Activated CD8-positive, alpha-beta memory T cell treated with anti-CD3 and anti-CD28 coated beads, Interleukin-2, amount 50 U/mL, for 24 hours (primary cell): Measurements from ENCODE around the gene DLK2.
"Not testable (repeated sequence)": the region's sequence is repeated elsewhere in the genome, so short reads cannot be mapped to it uniquely, and the experiment has no call there.

Source experiments
- DNase-seq: peaks from one replicate; pipeline ENCODE4 v3.0.0-alpha.2; 2020; ENCODE audit errors: extremely low read depth

The DLK2 gene, protein sequence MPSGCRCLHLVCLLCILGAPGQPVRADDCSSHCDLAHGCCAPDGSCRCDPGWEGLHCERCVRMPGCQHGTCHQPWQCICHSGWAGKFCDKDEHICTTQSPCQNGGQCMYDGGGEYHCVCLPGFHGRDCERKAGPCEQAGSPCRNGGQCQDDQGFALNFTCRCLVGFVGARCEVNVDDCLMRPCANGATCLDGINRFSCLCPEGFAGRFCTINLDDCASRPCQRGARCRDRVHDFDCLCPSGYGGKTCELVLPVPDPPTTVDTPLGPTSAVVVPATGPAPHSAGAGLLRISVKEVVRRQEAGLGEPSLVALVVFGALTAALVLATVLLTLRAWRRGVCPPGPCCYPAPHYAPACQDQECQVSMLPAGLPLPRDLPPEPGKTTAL

DNA sequence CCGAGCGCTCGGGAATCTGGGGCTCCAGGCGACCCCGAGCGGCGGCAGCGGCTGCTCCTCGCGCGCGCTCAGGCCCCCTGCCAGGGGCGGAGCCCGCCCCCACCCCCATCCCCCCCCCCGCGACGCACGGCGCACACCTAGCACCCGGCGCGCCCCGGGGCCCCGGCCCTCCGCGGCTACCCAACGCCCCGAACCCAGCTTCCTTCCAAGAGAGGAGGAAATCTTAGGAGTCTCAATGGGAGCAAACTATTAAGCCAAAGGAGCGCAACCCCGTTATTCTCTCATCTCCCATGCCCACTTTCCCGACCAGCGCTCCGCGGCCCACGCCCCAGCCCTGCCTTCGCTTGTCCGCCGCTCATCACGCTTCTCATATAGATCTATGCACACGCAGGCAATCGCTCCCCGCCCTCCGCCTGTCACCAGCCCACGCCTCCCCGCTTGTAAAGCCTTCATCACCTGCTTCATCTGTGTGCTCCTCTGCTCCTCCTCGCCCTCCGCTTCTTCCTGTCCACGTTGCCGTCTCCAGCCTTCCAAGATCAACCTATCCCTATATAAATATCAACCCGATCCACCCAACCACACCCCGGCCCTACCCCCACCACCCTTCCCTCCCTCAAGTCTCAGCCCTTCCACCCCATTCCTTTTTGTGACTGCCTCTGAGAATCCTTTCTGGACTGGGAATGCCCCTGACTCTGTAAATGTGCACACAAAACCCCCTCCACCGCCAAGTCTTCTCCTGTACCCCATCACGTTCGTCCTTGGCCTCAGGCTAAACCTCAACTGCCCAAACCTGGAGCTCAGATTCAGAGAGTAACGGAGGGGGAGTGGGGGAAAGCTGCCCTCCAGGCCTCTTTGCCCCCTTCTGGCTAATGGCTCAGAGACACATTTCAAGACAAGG is at the start of gene DLK2:
Gene DLK2 (minus strand): TSS at position 18 of the 898 bp plus-strand sequence. CDS start 723 bp downstream, outside the sequence.
- DNase-seq, result peak; percentile 18

DNA sequence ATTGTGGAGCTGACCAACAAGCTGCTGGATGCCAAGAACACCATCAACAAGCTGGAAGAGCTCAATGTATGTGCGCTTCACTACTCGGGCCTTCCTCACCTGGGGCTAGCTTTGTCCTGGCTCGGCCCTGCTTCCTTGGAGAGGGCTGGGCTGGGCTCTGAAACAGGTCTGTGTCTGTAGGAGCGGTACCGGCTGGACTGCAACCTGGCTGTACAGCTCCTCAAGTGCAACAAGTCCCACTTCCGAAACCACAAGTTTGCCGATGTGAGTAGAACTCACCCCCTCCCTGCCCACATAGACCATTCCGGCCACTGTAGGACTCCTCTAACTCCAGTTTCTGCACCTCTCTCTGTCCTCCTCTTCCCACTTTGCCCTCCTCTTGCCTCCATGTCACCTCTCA is 48.1 kb upstream of the DLK2 start:
- DNase-seq, result no peak

DNA sequence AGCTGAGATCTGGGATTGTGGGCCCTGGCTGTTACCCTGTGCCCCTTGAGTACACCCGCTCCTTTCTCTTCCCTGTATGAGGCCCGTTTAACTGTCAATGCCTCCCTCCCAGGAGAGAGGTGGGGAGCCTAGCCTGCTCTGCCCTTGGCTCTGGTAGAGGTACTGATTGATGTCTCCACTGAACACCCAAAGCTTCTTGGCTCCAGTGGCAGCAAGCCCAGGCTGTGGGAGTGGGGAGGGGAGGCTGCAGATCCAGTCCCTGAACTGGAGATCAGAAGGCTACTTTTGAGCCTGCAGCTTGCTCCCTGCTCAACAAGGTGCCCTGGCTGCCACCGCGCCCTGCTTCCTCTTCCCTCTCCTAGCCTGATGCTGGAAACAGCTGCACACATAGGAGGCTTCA is 47.3 kb upstream of the DLK2 start:
- no peak for DNase-seq

DNA sequence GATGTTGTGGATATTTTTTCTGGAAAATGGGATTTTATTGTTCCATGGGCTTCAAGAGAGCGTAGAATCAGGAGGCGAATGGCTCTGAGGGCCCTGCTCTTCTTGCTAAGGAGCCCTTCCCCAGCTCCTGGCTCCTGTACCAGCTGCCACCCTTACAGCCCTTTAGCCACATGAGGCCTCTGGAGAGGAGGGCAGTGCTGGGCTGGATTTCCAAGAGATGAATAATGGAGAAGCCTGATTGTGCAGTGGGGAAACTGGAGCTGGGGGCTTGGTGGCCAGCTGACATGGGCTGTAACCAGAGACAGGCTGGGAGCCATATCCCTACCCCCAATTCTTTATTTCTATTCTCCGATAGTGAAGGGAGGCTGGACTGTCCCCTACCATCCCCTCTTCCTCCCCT is 45.6 kb upstream of the DLK2 start:
- no peak for DNase-seq

DNA sequence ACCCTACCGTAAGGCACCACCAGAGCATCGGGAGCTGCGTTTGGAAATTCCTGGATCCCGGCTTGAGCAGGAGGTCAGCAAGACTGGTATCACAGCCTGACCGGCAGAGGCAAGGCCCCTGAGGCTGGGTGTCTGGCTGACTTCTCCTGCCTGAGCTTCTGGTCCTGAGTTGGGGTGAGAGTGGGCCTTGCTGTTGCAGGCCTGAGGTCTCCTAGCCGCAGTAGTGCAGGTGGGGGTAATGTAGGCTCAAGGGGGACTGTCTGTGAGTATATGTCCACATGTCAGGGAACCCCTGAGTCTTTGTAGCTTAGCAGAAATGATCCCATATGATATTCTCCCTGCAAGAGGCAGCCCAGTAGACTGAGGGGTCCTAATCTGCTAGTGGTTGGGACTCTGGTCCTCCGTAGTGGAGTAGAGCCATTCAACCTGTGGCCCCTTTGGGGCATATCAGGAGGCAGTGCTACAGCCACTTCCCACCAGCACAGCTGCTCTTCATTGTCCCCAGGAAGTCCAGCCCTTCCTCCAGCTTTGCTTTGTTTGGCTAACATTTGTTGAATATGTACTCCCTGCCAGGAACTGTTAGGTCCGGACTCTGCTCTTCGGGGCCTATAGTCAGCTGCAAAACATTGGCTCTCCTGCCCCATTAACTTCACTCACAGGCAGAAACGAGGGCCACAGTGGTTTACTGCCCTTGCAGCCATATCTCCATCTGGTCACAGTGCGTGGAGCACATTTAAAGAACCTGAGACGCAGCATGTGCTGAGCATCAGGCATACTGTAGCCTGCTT is 43.9 kb upstream of the DLK2 start:
- no peak for DNase-seq

DNA sequence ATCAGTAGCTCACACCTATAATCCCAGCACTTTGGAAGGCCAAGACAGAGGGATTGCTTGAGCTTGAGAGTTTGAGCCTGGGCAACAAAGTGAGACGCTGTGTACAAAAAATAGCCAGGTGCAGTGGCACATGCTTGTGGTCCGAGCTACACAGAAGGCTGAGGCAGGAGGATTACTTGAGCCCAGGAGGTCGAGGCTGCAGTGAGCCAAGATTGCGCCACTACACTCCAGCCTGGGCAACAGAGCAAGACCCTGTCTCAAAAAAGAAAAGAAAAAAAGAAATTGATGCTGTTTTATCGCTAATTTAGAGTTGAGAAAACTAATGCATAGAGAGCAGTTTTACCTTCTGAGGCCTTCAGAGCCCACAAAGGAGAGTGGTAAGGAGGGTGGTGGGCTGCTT is 42.9 kb upstream of the DLK2 start:
- DNase-seq, result not testable (repeated sequence)

DNA sequence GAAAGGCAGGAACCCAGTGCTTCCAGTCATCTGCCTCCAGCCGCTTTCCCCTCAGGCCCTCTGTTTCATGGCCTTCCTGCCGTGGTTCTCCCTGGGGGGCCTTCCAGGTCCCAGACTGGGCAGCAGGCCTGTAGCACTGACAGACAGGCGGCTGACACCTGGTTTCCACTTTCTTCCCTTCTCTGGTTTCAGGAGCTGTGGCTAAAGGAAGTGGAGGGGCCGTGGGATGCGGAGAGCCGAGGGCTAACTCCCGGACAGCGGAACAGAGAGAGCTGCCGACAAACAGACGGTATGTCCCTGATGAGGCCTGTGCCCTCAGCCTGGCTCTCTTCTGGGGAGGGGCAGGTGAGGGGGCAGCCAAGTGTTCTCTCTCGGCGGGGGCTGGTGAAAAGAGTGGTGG is 42.3 kb upstream of the DLK2 start:
- no peak for DNase-seq

DNA sequence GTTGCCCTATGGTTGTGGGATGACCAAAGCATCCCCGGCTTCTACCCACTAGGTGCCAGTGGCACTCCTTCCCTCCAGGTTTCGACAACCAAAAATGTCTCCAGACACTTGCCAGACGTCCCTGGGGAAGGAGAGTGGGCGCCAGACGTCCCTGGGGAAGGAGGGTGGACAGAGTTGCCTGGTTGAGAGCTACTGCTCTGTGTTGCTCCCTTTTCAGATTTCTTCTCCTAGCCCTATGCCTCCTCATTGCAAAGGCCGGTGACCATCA is 41.7 kb upstream of the DLK2 start:
- DNase-seq, result no peak

DNA sequence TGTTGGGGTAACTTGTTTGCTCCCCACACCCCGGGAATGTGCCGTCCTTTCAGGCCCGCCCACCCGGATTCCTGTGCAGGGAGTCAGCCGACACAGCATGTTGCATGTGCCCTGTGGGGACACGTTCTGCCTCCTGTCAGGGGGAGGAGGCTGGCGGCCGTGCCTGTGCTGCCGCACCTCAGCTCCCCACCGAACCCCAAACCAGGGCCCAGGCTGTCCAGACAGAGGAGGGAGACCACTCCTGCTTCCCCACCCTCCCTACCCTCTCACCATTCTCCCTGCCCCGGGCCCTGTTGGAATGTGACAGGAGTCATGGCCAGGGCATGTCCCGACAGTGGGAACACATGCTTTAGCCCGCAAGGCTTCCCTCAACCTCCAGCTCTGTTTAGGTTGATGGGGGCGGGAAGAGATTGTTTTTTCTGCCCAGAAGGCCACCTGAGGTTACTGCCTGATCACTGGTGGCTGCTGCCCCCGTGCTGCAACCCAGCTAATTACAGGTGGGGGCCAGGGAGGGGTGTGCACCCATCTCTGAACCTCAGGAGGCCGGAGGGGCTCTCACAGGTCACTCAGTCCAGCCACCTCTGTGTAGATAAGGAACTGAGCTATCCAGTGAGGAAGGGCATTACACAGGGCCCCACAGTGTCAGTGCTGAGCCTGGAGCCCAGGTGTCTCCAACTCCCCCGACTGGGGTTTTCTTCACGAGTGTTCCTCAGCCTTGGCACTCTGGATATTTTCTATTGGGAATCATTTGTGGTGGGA is 41.2 kb upstream of the DLK2 start:
- no peak for DNase-seq

DNA sequence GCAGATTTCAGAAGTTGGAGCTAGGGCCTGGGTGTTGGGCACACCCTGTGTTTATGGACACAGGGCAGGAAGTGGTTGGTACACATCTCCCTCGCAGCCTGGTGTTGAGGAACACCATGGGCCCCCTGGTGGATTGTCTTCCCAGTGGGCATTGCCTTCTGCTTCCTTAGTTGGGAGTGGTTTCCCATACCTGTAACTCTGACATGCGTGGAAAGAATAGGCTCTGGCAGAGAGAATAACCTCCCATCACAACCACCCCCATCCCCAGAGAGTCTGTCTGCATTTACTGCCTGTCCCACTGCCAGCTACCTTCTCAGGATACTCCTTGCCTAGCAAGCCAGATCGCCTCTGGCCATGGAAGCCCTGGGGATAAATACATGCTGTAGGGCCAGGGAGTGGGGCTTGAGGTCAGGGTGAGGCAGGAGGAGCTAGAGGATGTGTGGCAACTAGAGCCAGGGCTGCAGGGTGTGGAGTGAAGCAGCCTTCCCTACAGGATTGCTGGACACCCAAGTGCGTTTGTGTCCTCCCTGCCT is 40.1 kb upstream of the DLK2 start:
- DNase-seq, result no peak

DNA sequence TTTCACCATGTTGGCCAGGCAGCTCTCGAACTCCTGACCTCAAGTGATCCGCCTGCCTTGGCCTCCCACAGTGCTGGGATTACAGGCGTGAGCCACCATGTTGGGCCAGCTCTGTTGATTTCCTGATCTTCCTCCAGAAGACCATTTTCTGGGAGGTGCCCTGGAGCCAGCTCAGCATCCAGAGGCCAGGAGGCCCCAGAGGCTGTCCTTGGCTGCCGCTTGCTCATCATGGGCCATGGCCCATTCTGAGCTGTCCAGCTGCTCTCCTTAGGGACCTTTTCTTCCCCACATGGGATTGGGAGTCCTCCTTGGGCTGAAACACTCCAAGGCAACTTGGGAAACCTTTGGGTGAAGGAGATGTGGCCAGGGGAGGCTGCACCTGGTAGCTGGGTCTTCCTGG is 39.4 kb upstream of the DLK2 start:
- no peak for DNase-seq

DNA sequence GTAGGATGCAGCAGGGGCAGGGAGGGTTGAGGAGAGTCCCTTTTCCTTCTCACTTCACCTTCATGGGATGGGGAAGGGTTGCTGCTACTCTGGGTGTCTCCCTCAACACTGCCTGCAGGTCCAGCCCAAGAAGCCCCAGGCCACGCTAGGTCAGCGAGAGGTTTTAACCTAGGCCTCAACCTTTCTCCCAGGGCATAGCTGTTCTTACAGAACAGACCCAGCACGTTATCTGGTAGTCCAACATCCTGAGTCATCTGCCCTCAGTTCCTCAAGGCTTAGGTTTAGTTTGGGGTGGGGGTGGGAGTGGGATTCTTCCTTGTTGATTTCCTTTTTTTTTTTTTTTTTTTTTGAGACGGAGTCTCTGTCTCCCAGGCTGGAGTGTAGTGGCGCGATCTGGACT is 39.0 kb upstream of the DLK2 start:
- DNase-seq, result no peak

DNA sequence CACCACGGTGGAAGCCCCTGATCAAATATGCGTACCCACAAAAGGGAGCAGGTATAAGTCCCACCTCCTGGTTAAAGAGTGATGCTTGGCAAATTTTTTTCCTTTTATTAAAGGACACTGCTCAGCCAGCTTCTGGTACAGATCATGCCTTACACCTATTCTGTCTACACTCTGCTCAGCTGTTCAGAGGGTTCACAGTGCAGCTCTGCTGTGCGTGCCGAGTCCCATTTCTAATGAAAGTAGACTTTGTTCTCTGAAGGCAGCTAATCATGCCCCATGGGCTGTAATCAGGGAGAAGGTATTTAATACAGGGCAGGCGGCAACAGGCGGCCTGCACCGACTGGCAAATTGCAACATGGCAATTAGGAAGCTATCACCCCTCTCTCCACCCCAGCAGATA is 38.5 kb upstream of the DLK2 start:
- no peak for DNase-seq

DNA sequence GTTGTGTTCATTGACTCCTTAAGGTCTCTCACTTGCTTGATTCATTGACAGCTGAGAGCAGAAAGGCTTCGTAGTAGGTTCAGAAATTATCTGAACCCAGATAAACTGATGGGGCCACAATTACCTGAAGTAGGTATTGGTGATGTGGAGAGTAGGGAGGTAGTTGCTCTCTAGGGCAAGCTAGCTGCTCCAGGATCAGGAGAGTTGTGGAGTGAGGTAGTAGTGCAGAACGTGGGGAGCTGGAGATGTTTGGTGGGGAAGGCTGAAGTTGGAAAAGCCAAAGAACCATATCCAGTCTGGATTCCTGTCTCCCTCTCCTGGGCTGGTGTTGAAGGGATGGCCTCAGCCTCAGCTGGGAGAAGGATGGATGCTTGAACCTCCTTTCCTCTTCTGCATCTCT is 37.9 kb upstream of the DLK2 start:
- DNase-seq, result no peak

DNA sequence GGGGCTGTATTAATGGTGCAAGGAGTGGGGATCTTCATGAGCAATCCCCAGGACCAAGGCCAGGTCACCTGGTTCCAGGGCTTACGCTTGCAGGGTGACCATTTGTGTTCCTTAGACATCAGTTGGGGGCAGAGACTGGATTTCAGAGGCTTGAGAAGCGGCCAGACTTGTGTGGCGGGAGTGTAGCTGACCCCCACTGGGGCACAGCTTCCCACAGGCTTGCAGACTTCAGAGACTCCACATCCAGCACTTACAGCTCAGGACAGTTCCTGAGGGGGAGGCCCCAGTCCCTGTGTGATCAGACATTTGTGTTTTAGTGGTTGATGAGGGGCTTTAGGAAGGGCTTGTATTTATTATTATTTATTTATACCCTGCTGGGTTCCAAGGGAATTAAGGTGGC is 37.3 kb upstream of the DLK2 start:
- DNase-seq, result no peak

DNA sequence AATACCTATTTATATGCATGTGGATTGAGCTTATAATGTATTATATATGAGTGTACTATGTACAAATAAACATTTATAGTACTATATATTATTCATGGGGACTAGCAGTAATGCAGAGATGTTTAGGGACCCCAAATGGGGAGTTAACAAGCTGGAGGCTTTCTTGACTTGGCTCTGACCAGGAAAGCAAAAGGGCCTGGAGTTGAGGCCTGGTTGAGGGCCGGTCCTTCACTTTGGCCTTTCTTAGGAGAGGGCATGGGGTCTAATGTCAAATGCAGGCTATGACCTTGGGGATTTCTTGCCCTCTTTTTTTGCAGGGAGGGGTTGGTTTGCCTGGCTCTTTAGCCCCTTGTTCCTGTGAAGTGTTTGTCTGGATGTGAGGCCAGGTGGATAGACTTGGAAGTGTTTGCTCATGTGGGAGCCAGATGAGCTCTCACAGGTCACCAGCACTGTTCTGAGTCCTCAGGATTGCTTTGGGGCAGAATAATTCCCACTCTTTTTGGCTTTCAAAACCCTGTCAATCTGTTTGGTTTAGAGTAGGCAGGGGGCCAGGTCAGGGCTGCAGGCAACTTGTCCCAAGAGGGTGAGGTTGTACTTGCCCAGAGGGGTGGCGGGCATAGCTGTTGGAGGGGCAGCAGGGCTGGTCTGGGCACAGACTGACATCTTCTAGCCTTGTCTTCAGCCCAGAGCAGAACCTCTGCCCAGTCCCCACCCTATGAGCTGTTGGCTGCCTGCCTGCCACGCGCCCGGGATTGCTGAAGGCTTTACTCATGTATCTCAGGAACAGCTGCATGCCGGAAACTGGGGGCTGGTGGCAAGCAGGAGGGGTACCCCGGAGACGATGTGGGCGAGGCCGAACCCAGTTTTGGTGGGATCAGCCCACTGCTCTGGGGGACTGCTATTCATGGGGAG is 36.7 kb upstream of the DLK2 start:
- DNase-seq, result no peak

DNA sequence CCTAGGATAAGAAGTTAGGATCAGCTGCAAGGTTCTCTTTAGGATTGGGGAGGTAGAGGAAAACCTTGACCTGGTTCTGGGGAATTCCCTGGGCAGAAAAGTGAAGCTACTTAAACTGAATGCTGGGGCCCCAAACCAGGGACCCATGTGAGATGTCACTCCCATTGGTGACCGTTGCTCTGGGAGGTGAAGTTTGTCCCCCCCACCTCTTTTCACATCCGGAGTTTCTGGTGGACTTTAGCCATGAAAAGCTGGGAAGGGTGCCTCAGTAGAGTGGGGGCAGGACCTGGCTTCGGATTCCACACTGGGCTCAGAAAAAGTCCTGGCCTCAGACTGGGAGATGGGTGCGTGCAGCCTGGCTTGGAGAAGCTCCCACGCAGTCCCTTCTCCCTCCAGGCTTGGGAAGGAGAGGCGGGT is 35.2 kb upstream of the DLK2 start:
- no peak for DNase-seq

DNA sequence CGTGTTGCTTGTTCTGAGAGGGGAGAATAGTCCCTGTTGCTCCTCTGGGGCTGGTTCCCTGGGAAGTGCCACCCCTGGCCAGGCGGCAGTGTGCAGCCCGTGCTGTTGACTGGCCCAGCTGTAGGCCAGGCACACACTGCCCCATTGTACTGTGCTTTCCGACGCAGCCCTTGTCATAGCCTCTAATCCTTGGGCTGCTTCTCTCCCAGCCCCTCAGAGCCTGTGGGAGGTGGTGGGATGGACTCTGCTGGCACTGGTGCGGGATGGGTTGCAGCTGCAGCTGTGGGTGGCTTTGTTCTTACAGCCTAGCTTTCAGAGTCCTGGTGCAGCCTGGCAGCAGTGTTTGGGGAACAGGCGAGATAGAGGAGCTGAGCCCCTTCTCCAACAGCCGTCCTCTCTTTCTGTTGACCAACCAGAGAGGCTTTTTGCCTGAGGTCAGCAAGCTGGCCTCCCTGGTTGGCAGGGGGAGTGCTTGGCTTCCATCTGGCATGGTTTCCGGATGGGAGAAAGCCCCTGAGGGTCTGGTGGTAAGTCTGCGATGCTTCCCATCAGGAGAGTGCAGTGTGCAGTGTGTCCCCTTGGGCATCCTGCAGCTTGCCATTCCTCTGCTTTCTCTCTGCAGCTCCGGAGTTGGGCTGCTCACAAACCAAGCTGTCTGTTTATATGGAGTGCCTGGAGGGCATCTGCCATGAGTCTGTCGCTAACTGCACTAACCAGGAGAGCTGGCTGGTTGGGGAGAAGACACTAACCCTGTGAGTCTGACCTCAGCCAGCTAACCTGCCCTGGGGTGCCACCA is 34.1 kb upstream of the DLK2 start:
- no peak for DNase-seq

DNA sequence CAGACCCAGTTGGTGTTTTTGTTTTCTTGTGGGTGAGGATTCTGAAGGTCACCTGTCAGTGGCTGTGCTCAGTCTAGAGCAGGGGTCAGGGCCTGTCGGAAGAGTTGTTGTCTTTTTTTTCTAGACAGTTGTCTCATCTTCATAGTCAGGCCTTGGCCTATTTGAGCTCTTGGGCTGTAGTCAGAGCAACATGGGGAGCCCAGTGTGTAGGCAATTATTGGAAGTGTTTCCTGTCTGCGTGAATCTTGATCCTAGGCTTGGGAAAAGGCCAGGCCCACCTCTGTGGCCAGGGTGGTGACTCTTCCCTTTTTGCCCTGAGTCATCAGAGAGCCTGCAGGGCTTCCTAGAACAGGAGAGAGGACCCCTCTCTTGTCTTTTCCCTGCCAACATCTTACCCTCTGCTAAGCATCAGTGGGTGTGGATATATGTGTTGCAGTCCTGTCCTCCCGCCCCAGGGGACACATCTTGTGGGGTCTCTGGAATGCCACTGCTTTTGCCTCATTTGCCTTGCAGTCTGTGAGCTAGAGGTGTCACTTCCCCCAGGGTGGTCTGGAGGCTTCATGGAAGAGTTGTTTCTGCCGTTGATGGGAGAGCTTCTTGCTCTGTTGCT is 33.4 kb upstream of the DLK2 start:
- no peak for DNase-seq
